B cell (primary cell): ENCODE measurements around the gene SLC6A7. TPM values are rescaled to one million over a fixed set of nuclear protein-coding genes. Genes with fewer than 3 reads are reported as not detected.
A peak's percentile ranks its signal among the peaks of the same experiment; 100 is the strongest.

Experiments used
- ATAC-seq: fragments of 200-7000 bp; cut with Tn5 transposase; one replicate; pipeline ENCODE4 v1.10.0; 2021; ENCODE audit warnings: low read depth, mild to moderate bottlenecking, moderate number of reproducible peaks, moderate library complexity
- CTCF ChIA-PET: fragments of 350-600 bp; sonication (Branson Sonifier 250); formaldehyde crosslinking; loops from one replicate; lab custom pipeline; 2021; ENCODE audit warnings: antibody characterized with exemption, inconsistent platforms; lab: Charles Lee
- POLR2A ChIA-PET: fragments of 350-600 bp; sonication (Branson Sonifier 250); formaldehyde crosslinking; loops from one replicate; lab custom pipeline; 2021; ENCODE audit warnings: antibody characterized with exemption; lab: Charles Lee
- DNase-seq: peaks from one replicate; pipeline ENCODE4 v3.0.0; 2013
- H2AFZ ChIP-seq: 2 replicates; pipeline ENCODE4 v1.6.1; 2012; ENCODE audit warnings: mild to moderate bottlenecking, low read depth, low read length; ENCODE audit not compliant: insufficient read depth, poor library complexity, severe bottlenecking
- H3K27ac ChIP-seq, 2 donors: 1 replicate in 1 of 2; 2 replicates in 1 of 2; pipeline ENCODE4 v1.5.1; 2012 to 2013; ENCODE audit warnings: low read length in 2 of 2, mild to moderate bottlenecking in 2 of 2, moderate library complexity in 1 of 2
- H3K27me3 ChIP-seq, 4 experiments: fragments of 200-600 bp in 1 of 4; sonication (generic) in 1 of 4; replicated peaks in 1 of 4; 1 replicate in 2 of 4; 2 replicates in 2 of 4; pipeline versions ENCODE4 v1.6.1 to v1.7.0; 2013 to 2016; ENCODE audit warnings: low read length in 3 of 4, mild to moderate bottlenecking in 2 of 4, mixed read lengths in 1 of 4, moderate library complexity in 1 of 4; ENCODE audit not compliant: insufficient read depth in 4 of 4, control insufficient read depth in 3 of 4; ENCODE audit errors: control extremely low read depth in 1 of 4
- H3K36me3 ChIP-seq, 2 experiments: replicated peaks in 1 of 2; 1 replicate in 1 of 2; 2 replicates in 1 of 2; pipeline versions ENCODE4 v1.6.1 to v1.7.1; 2013; ENCODE audit warnings: low read length in 1 of 2; ENCODE audit not compliant: insufficient read depth in 2 of 2, control insufficient read depth in 1 of 2; ENCODE audit errors: control extremely low read depth in 1 of 2, extremely low read depth in 1 of 2
- H3K4me1 ChIP-seq, 2 donors: fragments of 200-600 bp in 1 of 2; sonication (generic) in 1 of 2; 1 replicate in 1 of 2; 2 replicates in 1 of 2; pipeline versions ENCODE4 v1.5.1 to v1.6.1; 2013 to 2017; ENCODE audit warnings: low read length in 2 of 2; ENCODE audit not compliant: control insufficient read depth in 2 of 2, insufficient read depth in 2 of 2
- H3K4me2 ChIP-seq: replicated peaks from 2 replicates; pipeline ENCODE3; 2012; ENCODE audit warnings: mild to moderate bottlenecking, low read depth, low read length; ENCODE audit not compliant: poor library complexity, severe bottlenecking
- H3K4me3 ChIP-seq, 5 experiments: fragments of 200-600 bp in 1 of 5; sonication (generic) in 1 of 5; 1 replicate in 3 of 5; 2 replicates in 2 of 5; pipeline versions ENCODE4 v1.5.1 to v1.7.0; 2011 to 2016; ENCODE audit warnings: low read length in 4 of 5, mild to moderate bottlenecking in 4 of 5, low read depth in 2 of 5, control low read depth in 1 of 5, moderate library complexity in 1 of 5; ENCODE audit not compliant: insufficient read depth in 1 of 5; ENCODE audit errors: control extremely low read depth in 1 of 5, extremely low read depth in 1 of 5
- H3K79me2 ChIP-seq: fragments of 200-600 bp; sonication (generic); one replicate; pipeline ENCODE4 v1.6.0; 2016; ENCODE audit warnings: low read length; ENCODE audit not compliant: control insufficient read depth, insufficient read depth
- H3K9ac ChIP-seq: fragments of 200-600 bp; sonication (generic); 2 replicates; pipeline ENCODE4 v1.6.1; 2017; ENCODE audit warnings: mild to moderate bottlenecking, low read length, moderate library complexity
- H3K9me3 ChIP-seq, 3 donors: one replicate each; pipeline versions ENCODE4 v1.6.1 to v1.7.1; 2013; ENCODE audit warnings: low read length in 2 of 3; ENCODE audit not compliant: control insufficient read depth in 2 of 3, insufficient read depth in 1 of 3; ENCODE audit errors: control extremely low read depth in 1 of 3
- H4K20me1 ChIP-seq: 2 replicates; pipeline ENCODE4 v1.6.0; 2012; ENCODE audit warnings: mild to moderate bottlenecking, low read length; ENCODE audit not compliant: insufficient read depth, control insufficient read depth, poor library complexity, severe bottlenecking
- H3K27ac Mint-ChIP-seq: one replicate; pipeline ENCODE4 v1.8.0; 2021; ENCODE audit warnings: mixed read lengths
- H3K27me3 Mint-ChIP-seq: one replicate; pipeline ENCODE4 v1.8.0; 2021; ENCODE audit warnings: mixed read lengths
- H3K4me1 Mint-ChIP-seq: one replicate; pipeline ENCODE4 v1.8.0; 2021; ENCODE audit warnings: mixed read lengths
- H3K4me3 Mint-ChIP-seq: one replicate; pipeline ENCODE4 v1.8.0; 2021; ENCODE audit warnings: mixed read lengths
- H3K9me3 Mint-ChIP-seq: one replicate; pipeline ENCODE4 v1.8.0; 2022; ENCODE audit warnings: mixed read lengths; ENCODE audit not compliant: insufficient read depth
- EZH2 ChIP-seq: IDR thresholded peaks from 2 replicates; pipeline ENCODE4 v1.6.1; 2012; ENCODE audit warnings: borderline replicate concordance, low read depth, mild to moderate bottlenecking, moderate library complexity, low read length; ENCODE audit not compliant: insufficient read depth, poor library complexity, severe bottlenecking
- WGBS: methylation state at CpG from one replicate; pipeline ENCODE4 v1.1.5; 2013; ENCODE audit warnings: missing lambda C conversion rate; ENCODE audit not compliant: insufficient coverage; 5-methylcytosine and 5-hydroxymethylcytosine counted together
- intact Hi-C: fragments of 100-400 bp; cut with micrococcal nuclease; formaldehyde crosslinking; loops from one replicate; pipeline ENCODE4 v1.10.0; 2022
- polyA plus RNA-seq: library from polyadenylated mRNA; depleted of rRNA; stranded (reverse); fragments of >200 nt; gene quantifications from 2 replicates; pipeline ENCODE4 v1.2.3, GENCODE V29; 2012
- total RNA-seq, 2 donors: library from RNA; stranded (reverse); fragments of 120-200 nt in 1 of 2; gene quantifications; 1 replicate in 1 of 2; 2 replicates in 1 of 2; pipeline versions ENCODE4 v1.2.3 to v1.2.4, GENCODE V29; 2013 to 2022
- TF ChIP-seq, protein P1 (sequence below): fragments of 200-600 bp; IDR thresholded peaks from one replicate; pipeline ENCODE4 v1.8.0; 2022; ENCODE audit warnings: antibody characterized with exemption, mild to moderate bottlenecking

SLC6A7 gene
- total and polyA plus RNA-seq, 2 donors (not counting 1 experiment from before 2014, with no cell fraction given), result not detected

DNA sequence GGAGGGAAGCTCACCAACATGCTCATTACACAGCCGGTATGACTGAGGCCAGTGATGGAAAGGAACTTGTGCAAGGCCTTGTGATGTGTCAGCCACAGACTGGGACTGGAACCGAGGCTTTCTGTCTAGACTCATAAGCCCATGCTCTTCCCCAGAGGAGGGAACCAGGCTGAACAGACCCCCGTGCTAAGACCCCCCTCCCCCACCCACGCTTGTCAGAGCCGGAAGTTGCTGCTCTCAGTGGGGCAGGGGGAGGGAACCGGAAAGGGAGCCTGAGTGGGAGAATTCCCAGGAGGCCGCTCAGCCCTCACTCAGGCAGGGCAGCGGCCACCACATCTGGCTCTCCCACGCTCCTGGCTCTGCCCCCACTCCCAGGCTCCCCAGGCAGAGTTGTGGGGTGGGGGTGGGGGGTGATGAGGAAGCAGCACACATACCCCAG is 30.1 kb upstream of the SLC6A7 start:
- no CpG with 5 or more reads among the region's 9 CpGs for WGBS
- no peak overlapping the region for H3K27ac Mint-ChIP-seq

DNA sequence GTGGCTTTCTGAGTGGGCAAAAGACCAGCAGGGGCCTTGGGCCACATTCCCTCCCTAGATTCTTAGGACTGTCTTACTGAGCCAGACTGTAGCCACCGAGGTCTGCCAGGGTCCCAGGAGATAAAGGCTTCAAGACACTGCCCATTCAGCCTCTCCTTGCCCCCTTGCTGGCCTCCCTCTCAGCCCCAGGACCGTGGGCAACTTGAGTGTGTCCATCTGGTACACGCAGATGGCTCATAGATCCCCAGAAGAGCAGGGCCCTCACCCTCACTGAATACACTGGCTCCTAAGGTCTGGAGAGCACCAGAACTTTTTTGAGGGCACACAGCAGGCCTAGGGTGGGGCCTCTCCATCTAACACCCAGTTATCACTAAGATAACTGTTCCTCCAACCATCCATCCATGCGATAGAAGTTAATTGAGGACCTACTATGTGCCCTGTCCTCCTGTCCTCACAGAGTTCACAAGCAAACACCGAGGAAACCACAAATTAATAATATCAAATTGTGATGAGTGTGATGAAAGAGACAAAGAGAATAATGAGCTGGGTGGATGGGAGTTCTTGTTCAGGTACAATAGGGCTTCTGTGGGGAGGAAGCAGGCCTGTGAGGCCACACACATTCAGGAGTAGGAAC is 29.3 kb upstream of the SLC6A7 start:
- H3K4me3 Mint-ChIP-seq, result no peak overlapping the region
- ATAC-seq (no peak), DNase-seq (no peak)
- Histone ChIP-seq H3K27ac (no peak overlapping the region), H3K27me3 (no peaks in the 10 kb centered on the region), H3K36me3 (no peaks in the 10 kb centered on the region), H3K4me2 (no peak overlapping the region), H3K4me1 (peaks cover 13 to 22% of the 10 kb centered on the region in 2 donors), H3K4me3 (no peak overlapping the region), H3K79me2 (no peaks in the 10 kb centered on the region), H2AFZ (no peak overlapping the region), H4K20me1 (no peaks in the 10 kb centered on the region), H3K9ac (no peak overlapping the region), H3K9me3 (no peaks in the 10 kb centered on the region)
- intact Hi-C loops, result loop anchor here (1.0 kb wide), 1 partner anchor 58 kb away; no protein-coding TSS in a partner anchor
- ChIA-PET CTCF (interaction anchor here (1.6 kb wide), 1 partner anchor 239 kb away, joined by 3 read pairs; no protein-coding TSS in a partner anchor), POLR2A (no interaction called here)
- H3K27me3 Mint-ChIP-seq, result peaks cover 6% of the 10 kb centered on the region
- H3K4me1 Mint-ChIP-seq, result peaks cover 23% of the 10 kb centered on the region
- H3K27ac Mint-ChIP-seq, result no peak overlapping the region
- no peaks in the 10 kb centered on the region for H3K9me3 Mint-ChIP-seq
- TF ChIP-seq, protein P1, sequence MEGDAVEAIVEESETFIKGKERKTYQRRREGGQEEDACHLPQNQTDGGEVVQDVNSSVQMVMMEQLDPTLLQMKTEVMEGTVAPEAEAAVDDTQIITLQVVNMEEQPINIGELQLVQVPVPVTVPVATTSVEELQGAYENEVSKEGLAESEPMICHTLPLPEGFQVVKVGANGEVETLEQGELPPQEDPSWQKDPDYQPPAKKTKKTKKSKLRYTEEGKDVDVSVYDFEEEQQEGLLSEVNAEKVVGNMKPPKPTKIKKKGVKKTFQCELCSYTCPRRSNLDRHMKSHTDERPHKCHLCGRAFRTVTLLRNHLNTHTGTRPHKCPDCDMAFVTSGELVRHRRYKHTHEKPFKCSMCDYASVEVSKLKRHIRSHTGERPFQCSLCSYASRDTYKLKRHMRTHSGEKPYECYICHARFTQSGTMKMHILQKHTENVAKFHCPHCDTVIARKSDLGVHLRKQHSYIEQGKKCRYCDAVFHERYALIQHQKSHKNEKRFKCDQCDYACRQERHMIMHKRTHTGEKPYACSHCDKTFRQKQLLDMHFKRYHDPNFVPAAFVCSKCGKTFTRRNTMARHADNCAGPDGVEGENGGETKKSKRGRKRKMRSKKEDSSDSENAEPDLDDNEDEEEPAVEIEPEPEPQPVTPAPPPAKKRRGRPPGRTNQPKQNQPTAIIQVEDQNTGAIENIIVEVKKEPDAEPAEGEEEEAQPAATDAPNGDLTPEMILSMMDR, result no peak
- no peak for TF ChIP-seq EZH2
- 55% methylated on average over 3 of the region's 5 CpGs for WGBS

More for the DNA sequence above, 30.1 kb upstream of the SLC6A7 start:
- Mint-ChIP-seq H3K4me1 (peaks cover 29% of the 10 kb centered on the region), H3K27me3 (no peaks in the 10 kb centered on the region), H3K9me3 (no peaks in the 10 kb centered on the region), H3K4me3 (no peak overlapping the region)
- Histone ChIP-seq H3K4me3 (no peak overlapping the region), H3K36me3 (no peaks in the 10 kb centered on the region), H3K4me1 (peaks cover 21 to 28% of the 10 kb centered on the region in 2 donors), H3K27me3 (no peaks in the 10 kb centered on the region), H3K9me3 (no peaks in the 10 kb centered on the region), H3K9ac (no peak overlapping the region), H2AFZ (peak overlapping the region; percentile 22), H3K79me2 (no peaks in the 10 kb centered on the region), H3K27ac (no peak overlapping the region), H4K20me1 (no peaks in the 10 kb centered on the region), H3K4me2 (peak overlapping the region; percentile 41)
- intact Hi-C loops, result no loop called here
- TF ChIP-seq, protein P1, result no peak
- no peak for TF ChIP-seq EZH2
- ATAC-seq, result no peak
- POLR2A ChIA-PET, result interaction anchor here (0.6 kb wide), 1 partner anchor 236 kb away, joined by 3 read pairs; no protein-coding TSS in a partner anchor
- DNase-seq, result peak; percentile 21
- CTCF ChIA-PET, result interaction anchor here (0.8 to 2.7 kb wide), 4 partner anchors 13 to 191 kb away, joined by 4 to 11 read pairs (median 6); no protein-coding TSS in a partner anchor
